GM19328 (cell line): ENCODE results near the gene GFER.
"Not testable (repeated sequence)": the region's sequence is repeated elsewhere in the genome, so short reads cannot be mapped to it uniquely, and the experiment has no call there.

ENCODE experiments used
- ATAC-seq: cut with Tn5 transposase; IDR thresholded peaks from one replicate; pipeline ENCODE4 v1.9.1; 2021; ENCODE audit warnings: mild to moderate bottlenecking, moderate library complexity; ENCODE audit not compliant: unreplicated experiment

The GFER gene

DNA sequence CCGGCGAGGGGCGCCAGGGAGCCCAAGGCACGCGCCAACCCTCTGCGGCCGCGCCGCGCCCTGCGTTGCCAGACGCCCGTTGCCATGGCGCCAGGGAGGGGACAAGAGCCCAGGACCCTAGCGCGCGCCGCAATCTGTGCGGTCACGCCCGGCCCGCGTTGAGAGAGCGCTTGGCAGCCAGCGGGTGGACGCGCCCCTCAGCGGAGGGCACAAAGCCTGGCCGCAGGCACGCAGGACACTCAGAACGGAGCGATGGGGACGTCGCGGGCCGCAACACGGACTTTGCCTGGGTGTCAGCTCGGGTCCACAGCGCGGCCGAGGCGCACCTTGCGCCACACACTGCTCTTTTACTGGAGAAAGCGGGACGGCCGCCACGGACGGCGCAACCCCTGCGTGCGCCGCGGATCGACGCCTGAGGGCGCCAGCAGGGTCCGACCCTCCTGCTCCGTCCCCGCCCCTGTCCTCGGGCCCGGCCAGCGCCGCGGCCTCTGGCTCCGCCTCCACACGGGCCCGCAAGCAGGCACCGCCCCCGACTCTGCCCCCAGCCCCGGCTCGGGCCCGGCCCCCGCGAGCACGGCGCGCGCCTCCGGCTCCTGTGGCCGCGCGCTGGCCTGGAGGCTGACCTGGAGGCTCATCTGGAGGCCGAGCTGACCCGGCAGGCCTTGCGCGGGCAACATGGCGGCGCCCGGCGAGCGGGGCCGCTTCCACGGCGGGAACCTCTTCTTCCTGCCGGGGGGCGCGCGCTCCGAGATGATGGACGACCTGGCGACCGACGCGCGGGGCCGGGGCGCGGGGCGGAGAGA is at the start of gene GFER:
Gene GFER, plus strand, starts transcription at position 650 of the 803 bp plus-strand sequence. Its CDS starts 26 bp downstream, at position 676.
- ATAC-seq, result peak; percentile 88

DNA sequence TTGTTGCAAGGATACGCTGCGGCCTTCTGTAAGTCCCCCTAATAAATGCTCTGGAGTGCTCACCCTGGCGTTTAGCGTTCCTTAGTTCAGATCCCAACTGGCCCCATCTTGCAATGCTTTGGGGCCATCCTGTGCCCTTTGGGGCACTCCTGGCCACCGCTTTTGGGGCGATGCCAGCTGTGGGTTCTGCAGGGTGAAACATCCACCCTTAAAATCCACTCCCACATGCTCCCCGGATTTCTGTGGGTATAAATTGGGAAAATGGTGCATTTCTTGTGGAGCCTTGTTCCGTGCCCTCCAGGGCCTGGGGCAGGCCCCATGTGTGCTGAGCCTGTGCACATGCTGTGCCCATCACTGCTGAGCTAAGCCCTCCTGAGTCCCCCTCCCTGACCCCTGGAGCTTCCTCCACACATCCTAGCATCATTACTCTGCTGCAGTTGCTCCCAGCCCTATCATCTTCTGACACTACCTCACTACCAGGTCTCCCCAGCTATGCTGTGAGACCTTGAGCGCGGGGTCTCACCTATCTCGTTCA is 47.0 kb upstream of the GFER start:
- ATAC-seq, result no peak

DNA sequence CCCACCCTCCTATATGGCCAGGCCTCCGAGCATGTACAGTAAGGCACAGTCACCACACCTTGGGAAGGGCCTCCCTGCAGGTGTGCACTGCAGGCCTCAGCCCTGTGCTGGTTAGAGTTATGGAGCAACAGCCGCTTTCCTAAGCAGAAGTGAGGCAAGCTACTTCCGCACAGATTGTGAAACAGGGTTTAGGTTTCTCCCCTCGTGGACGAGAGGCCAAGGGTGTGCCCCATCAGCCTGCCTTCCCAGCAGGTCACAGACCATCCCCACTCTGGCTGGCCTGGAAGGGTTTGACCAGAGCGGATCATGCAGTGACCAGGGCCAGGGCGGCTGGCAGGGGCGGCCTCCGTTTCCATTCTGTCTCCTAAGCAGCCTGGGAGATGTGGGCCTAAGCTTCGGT is 45.7 kb upstream of the GFER start:
- ATAC-seq, result no peak

DNA sequence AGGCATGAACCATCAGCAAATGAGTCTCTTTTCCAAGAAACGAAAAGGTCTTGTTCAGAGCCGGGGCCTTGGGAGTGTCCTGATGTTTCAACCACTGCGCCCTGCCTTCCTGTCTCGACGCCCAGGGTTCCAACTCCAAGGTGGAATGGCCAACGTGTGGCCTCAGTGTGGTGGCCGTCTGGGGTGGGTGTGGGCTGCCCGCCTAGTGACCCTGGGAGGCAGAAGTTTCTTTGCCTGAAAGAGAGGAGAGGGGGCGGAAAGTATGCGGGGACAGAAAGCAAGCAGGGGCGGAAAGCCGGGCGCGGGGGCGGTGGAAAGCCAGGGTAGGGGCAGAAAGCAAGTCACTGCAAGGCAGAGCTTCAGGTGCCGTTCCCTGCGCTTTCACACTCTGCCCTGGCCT is 45.1 kb upstream of the GFER start:
- no peak for ATAC-seq

DNA sequence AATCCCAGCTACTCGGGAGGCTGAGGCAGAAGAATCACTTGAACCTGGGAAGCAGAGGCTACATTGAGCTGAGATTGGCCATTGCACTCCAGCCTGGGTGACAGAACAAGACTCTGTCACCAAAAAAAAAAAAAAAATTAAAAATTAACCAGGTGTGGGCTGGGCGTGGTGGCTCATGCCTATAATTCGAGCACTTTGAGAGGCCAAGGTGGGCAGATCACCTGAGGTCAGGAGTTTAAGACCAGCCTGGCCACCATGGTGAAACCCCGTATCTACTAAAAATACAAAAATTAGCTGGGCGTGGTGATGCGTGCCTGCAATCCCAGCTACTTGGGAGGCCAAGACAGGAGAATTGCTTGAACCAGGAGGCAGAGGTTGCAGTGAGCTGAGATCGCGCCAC is 44.2 kb upstream of the GFER start:
- ATAC-seq, result not testable (repeated sequence)

DNA sequence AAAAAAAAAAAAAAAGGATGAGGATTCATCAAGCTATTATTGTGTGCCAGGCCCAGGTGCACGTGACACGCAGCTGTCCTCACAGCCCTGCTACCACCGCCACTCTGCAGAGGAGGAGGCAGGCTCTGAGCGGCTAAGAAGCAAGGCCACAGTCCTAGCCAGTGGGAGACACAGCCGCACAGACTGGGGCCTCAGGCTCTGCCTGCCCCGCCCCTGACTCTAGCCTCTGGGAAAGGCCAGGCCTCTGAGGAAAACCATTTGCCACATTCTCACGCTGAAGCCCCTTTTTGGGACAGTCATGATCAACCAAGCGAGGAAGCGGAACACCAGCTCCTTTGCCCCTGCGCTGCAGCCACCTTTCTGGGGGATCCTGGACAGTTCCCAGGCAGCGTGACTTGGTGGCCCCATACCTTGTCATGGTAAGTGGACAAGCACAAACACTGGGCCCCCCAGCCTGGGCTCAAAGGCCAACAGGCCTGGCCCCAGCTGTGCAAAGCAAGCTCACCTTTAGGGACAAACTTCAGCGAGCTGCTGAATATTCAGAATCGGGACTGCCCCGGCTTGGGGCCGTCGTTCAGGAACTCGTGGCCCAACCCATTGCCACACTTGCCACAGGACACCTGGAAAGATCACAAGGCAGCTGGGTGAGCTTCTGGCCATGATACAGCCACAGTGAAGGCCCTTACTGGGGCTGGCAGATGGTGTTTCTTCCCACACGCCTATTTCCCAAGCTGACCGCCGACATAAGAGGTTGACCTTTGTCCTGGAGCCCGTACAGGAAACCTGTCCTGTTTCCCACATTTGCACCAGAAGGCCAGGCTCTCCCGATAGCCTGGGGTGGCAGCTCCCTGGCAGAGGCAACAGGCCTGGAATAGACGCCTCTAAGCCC is 43.5 kb upstream of the GFER start:
- no peak for ATAC-seq

DNA sequence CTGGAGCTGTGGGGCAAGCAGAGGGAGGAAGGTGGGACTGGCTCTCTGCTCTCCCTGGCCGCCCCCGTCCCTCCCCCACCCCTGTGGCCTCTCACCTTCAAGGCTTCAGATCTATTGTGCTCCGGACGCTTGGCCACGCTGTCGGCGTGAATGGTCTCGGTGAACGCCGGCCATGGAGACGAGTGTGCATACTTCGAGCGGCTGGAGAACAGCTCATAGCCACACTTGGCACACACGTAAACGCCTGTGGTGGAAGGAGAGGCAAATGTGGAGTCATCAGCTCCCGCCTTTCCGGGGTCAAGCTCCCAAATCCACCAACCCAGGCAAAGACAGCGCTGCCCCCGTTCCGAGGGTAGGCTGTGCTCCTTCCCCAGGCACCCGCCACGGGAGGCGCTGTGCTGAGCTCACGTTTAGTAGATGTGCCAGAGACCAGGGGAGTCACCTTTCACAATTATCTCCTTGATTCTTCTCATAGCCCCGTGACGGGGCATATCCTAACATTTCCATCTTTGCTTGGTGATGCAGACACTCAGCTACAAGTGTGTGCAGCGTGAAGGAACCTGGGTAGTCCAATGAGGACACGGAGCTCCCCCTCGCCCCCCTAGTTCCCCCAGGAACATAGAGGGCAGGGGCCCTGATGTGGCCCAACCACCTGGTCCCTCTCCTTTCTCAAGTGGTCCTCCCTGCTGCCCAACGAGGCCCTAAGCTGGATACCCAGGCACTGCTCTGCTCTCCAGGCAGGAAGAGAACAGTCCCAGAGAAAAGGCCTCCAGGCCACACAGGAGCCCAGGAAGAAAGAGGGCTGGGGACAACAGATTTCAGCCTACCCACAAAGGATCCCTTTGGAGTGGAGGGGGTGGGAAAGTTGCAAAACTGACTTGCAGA is 42.6 kb upstream of the GFER start:
- no peak for ATAC-seq

DNA sequence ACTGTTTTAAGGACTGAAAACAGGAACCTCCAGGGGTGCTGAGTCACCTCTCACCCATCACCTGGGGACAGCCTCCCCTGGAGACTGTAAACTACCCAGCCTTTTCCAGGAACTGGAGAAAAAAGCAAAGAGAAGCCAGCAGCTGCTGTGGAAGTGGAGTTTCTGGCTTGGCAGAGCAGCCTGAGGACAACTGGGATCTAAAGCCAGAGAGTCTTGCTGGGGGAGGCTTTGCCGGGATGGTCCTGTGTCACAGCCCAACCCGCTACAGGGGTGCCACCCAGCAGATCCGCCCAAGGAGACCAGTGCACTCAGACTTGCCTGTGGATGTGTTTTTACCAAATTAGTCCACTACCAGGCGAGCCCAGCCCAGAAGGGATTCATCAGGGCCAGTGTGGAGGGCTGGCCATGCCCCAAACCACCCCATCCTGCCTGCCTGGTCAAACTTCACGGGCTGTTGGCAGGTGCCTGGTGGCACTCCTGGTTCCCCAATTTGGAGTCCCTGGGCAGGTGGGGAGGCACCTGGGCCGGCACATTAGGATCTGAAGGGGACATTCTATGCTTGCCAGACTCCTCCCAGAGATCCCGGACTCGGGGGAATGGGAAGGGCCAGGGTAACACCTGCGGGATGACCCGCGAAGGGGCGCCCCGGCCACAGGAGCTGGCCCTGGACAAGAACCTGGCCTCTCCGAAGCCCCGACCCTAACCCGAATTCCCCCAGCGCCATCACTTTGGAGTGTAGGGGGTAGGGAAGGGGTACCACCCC is 41.8 kb upstream of the GFER start:
- ATAC-seq, result no peak

DNA sequence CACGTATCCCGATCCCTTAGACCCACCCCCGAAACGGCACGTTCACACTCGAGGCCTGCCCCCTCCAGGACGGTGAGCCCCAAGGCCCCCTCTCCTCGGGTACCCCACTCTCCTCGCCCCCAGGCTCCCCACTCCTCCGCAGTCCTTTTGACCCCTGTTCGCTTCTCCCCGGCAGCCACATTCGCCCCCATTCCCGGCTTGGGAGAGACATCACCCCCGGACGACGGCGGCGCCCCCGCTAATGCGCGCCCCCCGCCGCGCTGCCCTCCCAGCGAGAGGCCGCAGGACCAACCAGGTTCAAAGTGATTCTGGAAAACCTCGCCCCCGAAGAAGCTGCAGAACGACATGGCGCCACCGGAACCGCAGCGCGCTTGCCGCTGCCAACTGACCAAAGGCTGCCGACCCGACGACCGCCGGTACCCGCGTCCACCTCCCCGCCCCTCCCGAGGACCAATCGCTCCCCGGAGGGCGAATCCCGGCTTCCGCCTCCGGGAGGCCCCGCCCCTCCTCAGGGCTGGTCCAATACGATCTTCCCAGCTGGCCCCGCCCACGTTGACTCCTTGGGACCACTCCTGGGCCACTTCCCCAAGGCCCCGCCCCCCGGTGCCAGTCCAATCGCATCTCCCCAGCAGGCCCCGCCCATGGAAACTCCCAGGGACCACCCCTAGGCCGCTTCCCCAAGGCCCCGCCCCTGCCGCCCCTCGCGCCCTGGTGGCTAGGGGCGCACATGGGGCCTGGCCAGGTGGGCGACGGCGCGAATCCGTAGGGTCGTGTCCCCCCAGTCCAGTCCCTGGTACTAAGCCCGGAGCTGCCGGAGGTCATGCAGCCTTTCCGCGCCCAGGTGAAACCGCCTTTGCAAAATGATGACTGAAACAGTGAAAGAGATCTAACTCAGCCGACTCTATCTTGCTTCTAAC is 40.9 kb upstream of the GFER start, which contains the start of gene MSRB1:
Gene MSRB1, minus strand, starts transcription at position 390 of the 917 bp plus-strand sequence. Its CDS starts 43 bp downstream, at position 347.
- peak; percentile 87 for ATAC-seq

DNA sequence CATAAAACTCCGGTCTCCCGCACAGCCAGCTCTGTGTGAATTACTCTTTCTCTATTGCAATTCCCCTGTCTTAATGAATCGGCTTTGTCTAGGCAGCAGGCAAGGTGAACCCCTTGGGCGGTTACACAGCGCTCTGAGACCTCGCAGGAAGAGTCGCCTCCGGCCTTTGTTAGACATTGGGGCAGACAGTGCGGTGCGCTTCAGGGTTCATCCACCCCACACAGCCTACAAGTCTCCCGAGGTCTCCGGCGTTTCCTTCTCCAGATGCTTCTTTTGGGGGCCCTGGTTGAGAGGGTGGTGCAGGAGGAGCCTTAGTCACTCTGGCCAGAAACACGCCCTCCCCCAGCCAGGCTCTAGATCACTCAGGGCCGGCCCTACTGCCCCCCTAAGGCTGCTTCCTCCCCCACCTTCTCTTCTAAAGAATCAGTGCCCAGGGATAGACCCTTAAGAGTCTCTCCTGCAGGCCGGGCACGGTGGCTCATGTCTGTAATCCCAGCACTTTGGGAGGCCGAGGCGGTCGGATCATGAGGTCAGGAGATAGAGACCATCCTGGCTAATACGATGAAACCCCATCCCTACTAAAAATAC is 39.3 kb upstream of the GFER start:
- no peak for ATAC-seq

DNA sequence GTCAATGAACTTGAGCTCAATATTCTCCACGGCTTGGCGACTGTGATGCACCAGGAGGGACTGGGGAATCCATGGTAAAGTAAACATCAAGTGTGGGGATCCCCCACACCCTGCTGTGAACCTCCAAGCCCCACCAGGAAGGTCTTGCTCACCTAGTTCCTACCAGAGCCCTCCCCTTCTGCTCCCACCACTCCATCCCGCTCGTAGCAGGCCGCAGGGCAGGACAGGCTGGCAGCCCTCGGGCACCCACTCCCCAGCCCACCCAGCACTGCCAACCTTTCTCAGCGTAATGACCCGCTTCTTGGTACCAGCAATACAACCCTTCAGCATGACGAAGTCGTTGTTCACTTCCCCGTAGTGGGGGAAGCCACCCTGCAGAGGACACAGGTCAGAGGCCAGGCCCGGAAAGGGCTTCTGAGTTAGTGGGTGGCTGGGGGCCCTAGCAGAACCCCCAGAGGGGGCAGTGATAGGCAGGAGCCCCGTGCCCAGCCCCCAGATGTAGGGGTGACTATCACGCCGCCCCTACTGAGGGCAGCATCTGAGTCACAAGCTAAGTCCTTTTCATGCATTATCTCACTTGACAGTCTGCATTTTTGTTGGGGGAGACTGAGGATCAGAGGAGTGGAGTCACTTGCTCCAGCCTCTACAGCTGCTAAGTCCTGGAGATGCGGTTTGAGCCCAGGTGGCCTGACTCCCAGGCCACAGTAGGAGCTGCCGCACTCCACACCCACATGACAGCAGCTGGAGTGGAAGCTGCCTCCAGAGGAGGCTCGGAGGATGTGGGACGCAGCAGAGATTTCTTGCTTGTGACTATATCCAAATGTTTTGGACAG is 38.2 kb upstream of the GFER start:
- no peak for ATAC-seq

DNA sequence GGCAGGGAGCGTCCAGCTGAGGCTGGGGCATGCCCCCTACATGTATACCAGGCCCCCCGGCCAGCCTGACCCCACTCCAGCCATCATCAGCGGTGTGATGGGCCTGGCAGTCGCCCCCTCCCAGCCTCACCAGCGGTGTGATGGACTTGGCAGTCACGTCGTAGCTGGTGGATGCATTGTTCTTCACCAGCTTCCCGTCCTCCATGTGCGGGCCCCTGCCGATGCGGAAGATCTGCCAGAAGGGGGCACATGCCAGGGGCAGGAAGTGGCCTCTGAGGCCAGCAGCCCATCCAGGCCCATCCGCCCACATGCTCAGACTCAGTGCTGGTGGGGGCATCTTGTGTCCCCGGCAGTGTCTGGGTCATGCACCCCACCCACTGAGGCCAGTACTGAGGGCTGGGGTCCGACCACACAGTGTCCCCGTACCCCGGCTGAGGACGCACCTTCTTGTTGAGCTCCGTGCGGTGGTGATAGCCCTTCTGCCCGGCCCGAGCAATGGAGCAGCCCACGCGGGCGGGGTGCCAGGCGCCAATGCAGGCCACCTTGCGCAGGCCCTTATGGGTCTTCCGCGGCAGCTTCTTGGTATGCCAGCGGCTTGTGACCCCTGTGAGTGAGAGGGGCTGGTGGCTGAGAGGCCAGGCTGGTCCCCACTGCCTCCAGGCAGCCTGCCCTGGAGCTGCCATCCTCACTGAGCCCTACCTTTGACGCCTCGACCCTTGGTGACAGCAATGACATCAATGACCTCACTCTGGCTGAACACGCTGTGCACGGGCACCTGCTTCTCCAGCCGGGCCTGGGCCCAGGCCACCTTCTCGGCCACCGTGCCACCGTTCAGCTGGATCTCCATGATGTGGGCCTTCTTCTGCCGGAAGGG is 37.3 kb upstream of the GFER start:
- no peak for ATAC-seq

DNA sequence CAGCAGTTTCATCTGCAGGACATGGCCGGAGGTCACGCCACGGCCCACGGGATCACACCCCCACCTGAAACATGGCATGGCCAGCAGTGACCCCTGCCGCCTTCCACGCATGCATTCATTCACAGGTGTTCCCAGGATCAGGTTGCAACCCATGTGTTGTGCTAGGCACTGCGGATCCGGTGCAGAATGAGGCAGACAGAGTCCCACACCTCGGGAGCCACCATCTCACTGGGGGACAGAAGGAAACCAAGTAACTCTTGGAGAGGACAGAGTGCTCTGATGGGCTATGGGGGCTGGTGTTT is 36.7 kb upstream of the GFER start:
- no peak for ATAC-seq

DNA sequence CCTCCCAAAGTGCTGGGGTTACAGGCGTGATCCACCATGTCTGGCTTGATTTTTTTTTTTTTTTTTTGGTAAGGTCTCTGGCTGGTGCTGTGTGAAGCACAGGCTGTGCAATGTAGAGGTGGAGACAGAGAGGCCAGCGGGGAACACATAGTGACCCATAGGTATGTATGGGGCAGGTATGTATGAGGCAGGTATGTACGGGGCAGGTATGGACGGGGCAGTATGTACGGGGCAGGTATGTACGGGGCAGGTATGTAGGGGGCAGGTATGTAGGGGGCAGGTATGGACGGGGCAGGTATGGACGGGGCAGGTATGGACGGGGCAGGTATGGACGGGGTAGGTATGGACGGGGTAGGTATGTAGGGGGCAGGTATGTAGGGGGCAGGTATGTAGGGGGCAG is 34.5 kb upstream of the GFER start:
- ATAC-seq, result no peak

DNA sequence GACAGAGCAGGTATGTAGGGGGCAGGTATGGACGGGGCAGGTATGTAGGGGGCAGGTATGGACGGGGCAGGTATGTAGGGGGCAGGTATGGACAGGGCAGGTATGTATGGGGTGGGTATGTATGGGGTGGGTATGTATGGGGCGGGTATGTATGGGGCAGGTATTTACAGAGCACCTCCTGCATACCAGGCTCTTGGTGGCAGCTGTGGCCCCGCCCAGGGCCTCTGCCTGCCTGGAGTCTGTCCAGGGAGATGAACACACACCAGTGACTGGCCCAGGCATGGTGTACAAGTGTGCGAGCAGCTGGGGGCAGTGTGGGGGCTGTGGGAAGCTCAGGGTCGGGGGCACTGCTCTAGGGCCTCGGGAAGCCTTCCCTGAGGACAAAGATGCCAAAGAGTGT is 33.9 kb upstream of the GFER start:
- no peak for ATAC-seq

DNA sequence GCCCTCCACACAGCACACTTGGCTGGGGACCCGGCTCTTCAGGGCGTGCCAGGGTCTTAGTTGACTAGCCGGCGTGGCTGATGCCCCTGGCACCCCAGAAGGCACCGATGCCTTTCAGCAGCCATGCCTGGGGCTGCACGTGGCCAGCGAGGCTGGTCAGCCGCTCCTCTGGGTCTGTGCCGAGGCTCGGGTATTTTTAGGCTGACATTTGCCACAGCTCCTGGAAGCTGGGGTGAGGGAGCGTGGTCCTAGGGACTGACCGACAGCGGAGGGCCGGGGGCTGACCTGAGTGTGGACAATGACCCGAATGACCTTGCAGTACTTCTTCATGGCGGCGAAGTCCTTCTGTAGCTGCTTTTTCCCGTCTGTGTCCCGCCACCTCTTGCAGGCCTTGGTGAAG is 33.4 kb upstream of the GFER start:
- ATAC-seq, result no peak

DNA sequence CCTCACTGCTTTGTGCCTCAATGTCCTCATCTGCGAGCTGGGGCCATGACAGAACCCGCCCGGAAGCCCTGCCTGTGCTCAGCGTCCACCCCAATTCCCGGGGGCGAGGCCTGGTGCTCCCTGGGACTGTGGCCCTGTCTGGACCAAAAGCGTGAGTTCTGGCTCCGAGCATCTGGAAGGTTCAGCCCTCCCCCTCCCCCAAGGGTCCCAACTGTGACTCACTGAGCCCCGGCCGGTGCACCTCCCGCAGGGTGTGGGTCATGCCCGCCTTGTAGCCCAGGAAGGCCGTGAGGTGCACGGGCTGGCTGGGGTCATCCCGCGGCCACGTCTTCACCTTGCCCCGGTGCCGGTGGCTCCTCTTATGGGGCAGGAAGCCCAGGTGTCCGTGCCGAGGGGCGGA is 30.3 kb upstream of the GFER start:
- ATAC-seq, result no peak
